ENCODE results near the gene CUL7.

DNA sequence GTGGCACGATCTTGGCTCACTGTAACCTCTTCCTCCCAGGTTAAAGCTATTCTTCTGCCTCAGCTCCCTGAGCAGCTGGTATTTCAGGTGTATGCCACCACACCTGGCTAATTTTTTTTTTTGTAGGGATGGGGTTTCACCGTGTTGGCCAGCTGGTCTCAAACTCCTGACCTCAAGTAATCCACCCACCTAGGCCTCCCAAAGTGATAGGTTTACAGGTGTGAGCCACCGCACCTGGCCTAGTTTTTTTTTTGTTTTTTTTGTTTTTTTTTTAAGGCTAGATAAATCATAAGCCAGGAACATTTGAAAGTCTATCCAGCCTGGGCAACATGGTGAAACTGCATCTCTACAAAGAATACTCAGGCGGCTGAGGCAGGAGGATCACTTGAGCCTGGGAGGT is 21.3 kb downstream of the CUL7 start:
- TF ChIP-seq CTCF (IDR thresholded peaks at IDR 0.05; ENCODE audit: insufficient read depth, low read length) (no peak), GABPA (IDR thresholded peaks at IDR 0.05; ENCODE audit: low read depth) (no peak)

All from HL-60 (cell line).